Right forelimb (tissue), 1 donor: ENCODE measurements around the gene HMX1.
A peak's percentile ranks its signal among the peaks of the same experiment; 100 is the strongest.

Source experiments
- DNase-seq: peaks from one replicate; pipeline ENCODE4 v3.0.0-alpha.2; 2018

The HMX1 gene

GRCh38 chr4:8817813-8818062, 53.9 kb downstream of the HMX1 start:
- peak; percentile 28 for DNase-seq

- DNase-seq = peak; percentile 17
Measured at GRCh38 chr4:8817096-8817812, 54.4 kb downstream of the HMX1 start.
